ENCODE data around the gene CYP3A5. TPM values are rescaled to one million over a fixed set of nuclear protein-coding genes. Genes with fewer than 3 reads are reported as not detected.

CYP3A5 gene
- total and polyA plus RNA-seq, 2 of the 4 experiments (the other 2 are of a cell fraction), result not detected

- in situ Hi-C loops (cut with MboI; ENCODE audit: low sequenced_read_pairs) (no loop called here), intact Hi-C loops (cut with micrococcal nuclease) (no loop called here), dilution Hi-C loops (cut with HindIII; ENCODE audit: low sequenced_read_pairs, unreplicated experiment) (no loop called here)
- no peak overlapping the region for H2BK120ac ChIP-seq (ENCODE audit: low read depth, low read length)
- no peak overlapping the region for H3K9ac ChIP-seq (ENCODE audit: low read depth, low read length)
- peaks cover 66% of the 10 kb centered on the region for H3K36me3 ChIP-seq (ENCODE audit: control insufficient read depth, insufficient read depth, low read length)
- no peaks in the 10 kb centered on the region for H3K9me3 ChIP-seq (ENCODE audit: control insufficient read depth, insufficient read depth, low read length)
- no peak overlapping the region for H2AFZ ChIP-seq (replicated peaks; ENCODE audit: low read length, poor library complexity)
- no peaks in the 10 kb centered on the region for H3K27me3 ChIP-seq (ENCODE audit: control insufficient read depth, insufficient read depth, low read length)
- no peak overlapping the region for H3K27ac ChIP-seq (ENCODE audit: insufficient read depth, low read length)
- no peak overlapping the region for H2BK20ac ChIP-seq (ENCODE audit: low read depth, low read length)
- ATAC-seq (ENCODE audit: low read depth) (no peak), DNase-seq (no peak)
- H2AK9ac ChIP-seq (replicated peaks; ENCODE audit: low read depth, low read length, poor library complexity), result no peak overlapping the region
- H4K20me1 ChIP-seq (ENCODE audit: insufficient read depth, low read length), result peaks cover 7% of the 10 kb centered on the region; the same call in 1 of the 2 replicates
- WGBS, 2 experiments (ENCODE audit: extremely low coverage in 2 of 2, insufficient read length in 1 of 2), result no CpG with 5 or more reads among the region's 1 CpG
- no TSS peak for BruUV-seq (replicated peaks)
- H3K18ac ChIP-seq (ENCODE audit: low read depth, low read length), result no peak overlapping the region
- H3K4me3 ChIP-seq (ENCODE audit: insufficient read depth, low read depth, low read length), result no peak overlapping the region
- no peaks in the 10 kb centered on the region; the same call in 1 of the 2 replicates for H3K9me1 ChIP-seq (ENCODE audit: insufficient read depth, low read length)
- H3K56ac ChIP-seq (ENCODE audit: extremely low read depth, insufficient read depth, low read length), result no peak overlapping the region
- POLR2A ChIA-PET (ENCODE audit: unreplicated experiment), result interaction anchor here (1.5 kb wide), 1 partner anchor 10 kb away, joined by 7 read pairs; the partner anchor contains the start of gene ZSCAN25
- no peak overlapping the region for H4K5ac ChIP-seq (ENCODE audit: low read depth, low read length)
- H3K23ac ChIP-seq (ENCODE audit: low read depth, low read length), result no peak overlapping the region
- no peak overlapping the region for H4K8ac ChIP-seq (ENCODE audit: low read depth in 2 of 2, low read length in 2 of 2)
- no peak overlapping the region for H2BK5ac ChIP-seq (ENCODE audit: low read depth, low read length, poor library complexity, severe bottlenecking)
- H3K4me2 ChIP-seq (ENCODE audit: low read depth, low read length), result no peak overlapping the region
- H3K14ac ChIP-seq (replicated peaks; ENCODE audit: low read depth, low read length), result no peak overlapping the region
- no peak overlapping the region for H4K91ac ChIP-seq (ENCODE audit: insufficient read depth, low read depth, low read length)
- no peak overlapping the region for H2BK15ac ChIP-seq (ENCODE audit: low read depth, low read length)
- H3K4ac ChIP-seq (ENCODE audit: low read depth, low read length), result no peak overlapping the region
- CTCF ChIA-PET, result no interaction called here
- no peak overlapping the region for H2AK5ac ChIP-seq (ENCODE audit: low read depth, low read length)
- H3K4me1 ChIP-seq (ENCODE audit: control insufficient read depth, insufficient read depth, low read length), result no peaks in the 10 kb centered on the region
- TF ChIP-seq MXI1 (IDR thresholded peaks at IDR 0.05; ENCODE audit: borderline replicate concordance, low read depth, low read length) (no peak), CEBPB (IDR thresholded peaks at IDR 0.05; ENCODE audit: low read depth, low read length) (no peak), POLR2A (IDR thresholded peaks at IDR 0.05; ENCODE audit: low read depth, low read length) (no peak), RAD21 (IDR thresholded peaks at IDR 0.05; ENCODE audit: low read length) (no peak), NFE2L2 (IDR thresholded peaks at IDR 0.05; ENCODE audit: low read depth, low read length) (no peak), RFX5 (IDR thresholded peaks at IDR 0.05; ENCODE audit: low read depth, low read length) (no peak), MAZ (IDR thresholded peaks at IDR 0.05; ENCODE audit: borderline replicate concordance, low read depth, low read length) (no peak), SMC3 (IDR thresholded peaks at IDR 0.05; ENCODE audit: low read depth, low read length) (no peak), FOS (IDR thresholded peaks at IDR 0.05; ENCODE audit: low read depth, low read length) (no peak), BHLHE40 (IDR thresholded peaks at IDR 0.05; ENCODE audit: low read depth, low read length) (no peak)
- TF ChIP-seq, protein P1, sequence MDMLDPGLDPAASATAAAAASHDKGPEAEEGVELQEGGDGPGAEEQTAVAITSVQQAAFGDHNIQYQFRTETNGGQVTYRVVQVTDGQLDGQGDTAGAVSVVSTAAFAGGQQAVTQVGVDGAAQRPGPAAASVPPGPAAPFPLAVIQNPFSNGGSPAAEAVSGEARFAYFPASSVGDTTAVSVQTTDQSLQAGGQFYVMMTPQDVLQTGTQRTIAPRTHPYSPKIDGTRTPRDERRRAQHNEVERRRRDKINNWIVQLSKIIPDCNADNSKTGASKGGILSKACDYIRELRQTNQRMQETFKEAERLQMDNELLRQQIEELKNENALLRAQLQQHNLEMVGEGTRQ (IDR thresholded peaks at IDR 0.05; ENCODE audit: low read depth, low read length), result no peak
- H3K79me1 ChIP-seq (ENCODE audit: low read depth in 1 of 2, low read length in 2 of 2), result peaks cover 14 to 35% of the 10 kb centered on the region in 2 experiments
Observed at GRCh38 chr7:99626661-99627060, 53.1 kb downstream of the CYP3A5 start.

Data from IMR-90 (cell line).